ENCODE measurements around the gene TULP4.

The TULP4 gene

GRCh38 chr6:158361068-158361467 lies 48.8 kb downstream of the TULP4 start:
- TF ChIP-seq CEBPB (IDR thresholded peaks at IDR 0.05) (no peak), USF1 (IDR thresholded peaks at IDR 0.05) (no peak), TCF12 (IDR thresholded peaks at IDR 0.05; ENCODE audit: low read depth) (no peak), YY1 (IDR thresholded peaks at IDR 0.05; ENCODE audit: low read depth) (no peak), TAF1 (IDR thresholded peaks at IDR 0.05; ENCODE audit: low read depth) (no peak), REST (IDR thresholded peaks at IDR 0.05; ENCODE audit: low read depth) (no peak), FOXM1 (IDR thresholded peaks at IDR 0.05; ENCODE audit: borderline replicate concordance, low read depth) (no peak), ZBTB7A (IDR thresholded peaks at IDR 0.05; ENCODE audit: low read depth) (no peak), RAD21 (IDR thresholded peaks at IDR 0.05; ENCODE audit: low read depth) (no peak), EP300 (IDR thresholded peaks at IDR 0.05; ENCODE audit: borderline replicate concordance) (no peak), MAX (IDR thresholded peaks at IDR 0.05) (no peak), CREB1 (IDR thresholded peaks at IDR 0.05; ENCODE audit: low read depth) (no peak)

DNA sequence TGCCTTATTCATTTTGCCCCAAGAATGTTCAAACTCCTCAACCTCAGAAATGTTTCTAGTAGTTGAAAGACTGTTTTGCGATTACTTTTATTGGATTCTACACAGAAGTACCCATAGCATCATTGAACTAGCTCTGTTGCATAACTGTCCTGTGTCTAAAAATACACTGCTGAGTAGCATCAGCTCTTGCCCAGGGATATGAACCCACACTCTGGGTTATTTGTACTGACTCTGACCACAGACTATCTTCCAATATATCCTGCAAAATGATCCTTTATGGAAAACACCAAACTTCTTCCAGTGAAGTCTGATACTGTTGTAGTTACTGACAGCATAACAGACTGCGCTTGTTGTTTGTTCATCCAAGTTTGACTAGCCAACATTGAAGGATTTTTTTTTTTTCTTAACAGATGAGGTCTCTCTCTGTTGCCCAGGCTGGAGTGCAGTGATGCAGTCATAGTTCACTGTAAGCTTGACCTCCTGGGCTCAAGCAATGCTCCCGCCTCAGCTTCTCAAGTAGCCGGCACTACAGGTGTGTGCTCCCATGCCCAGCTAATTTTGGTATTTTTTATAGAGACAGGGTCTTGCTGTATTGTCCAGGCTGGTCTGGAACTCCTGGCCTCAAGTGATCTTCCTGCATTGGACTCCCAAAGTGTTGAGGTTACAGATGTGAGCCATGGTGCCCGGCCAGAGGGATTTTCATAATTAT lies 49.9 kb downstream of the TULP4 start:
- no peak for TF ChIP-seq FOXM1 (IDR thresholded peaks at IDR 0.05; ENCODE audit: borderline replicate concordance, low read depth)
- no peak for TF ChIP-seq EGR1 (IDR thresholded peaks at IDR 0.05)
- TF ChIP-seq TAF1 (IDR thresholded peaks at IDR 0.05; ENCODE audit: low read depth) = no peak
- no peak for TF ChIP-seq NFIC (IDR thresholded peaks at IDR 0.05)
- no peak for TF ChIP-seq YY1 (IDR thresholded peaks at IDR 0.05; ENCODE audit: low read depth)
- TF ChIP-seq RAD21 (IDR thresholded peaks at IDR 0.05; ENCODE audit: low read depth) = no peak
- no peak for TF ChIP-seq CREB1 (IDR thresholded peaks at IDR 0.05; ENCODE audit: low read depth)
- no peak for TF ChIP-seq EP300 (IDR thresholded peaks at IDR 0.05; ENCODE audit: borderline replicate concordance)
- no peak for TF ChIP-seq ZBTB7A (IDR thresholded peaks at IDR 0.05; ENCODE audit: low read depth)
- TF ChIP-seq TCF12 (IDR thresholded peaks at IDR 0.05; ENCODE audit: low read depth) = no peak
- no peak for TF ChIP-seq REST (IDR thresholded peaks at IDR 0.05; ENCODE audit: low read depth)
- TF ChIP-seq CEBPB (IDR thresholded peaks at IDR 0.05) = no peak
- no peak for TF ChIP-seq TEAD4 (IDR thresholded peaks at IDR 0.05)

GRCh38 chr6:158366363-158366762 lies 54.1 kb downstream of the TULP4 start:
- TF ChIP-seq USF1 (IDR thresholded peaks at IDR 0.05) (no peak), RAD21 (IDR thresholded peaks at IDR 0.05; ENCODE audit: low read depth) (no peak), EGR1 (IDR thresholded peaks at IDR 0.05) (no peak), FOXM1 (IDR thresholded peaks at IDR 0.05; ENCODE audit: borderline replicate concordance, low read depth) (no peak), CEBPB (IDR thresholded peaks at IDR 0.05) (no peak), CREB1 (IDR thresholded peaks at IDR 0.05; ENCODE audit: low read depth) (no peak), YY1 (IDR thresholded peaks at IDR 0.05; ENCODE audit: low read depth) (no peak), TEAD4 (IDR thresholded peaks at IDR 0.05) (no peak), ZBTB7A (IDR thresholded peaks at IDR 0.05; ENCODE audit: low read depth) (no peak), EP300 (IDR thresholded peaks at IDR 0.05; ENCODE audit: borderline replicate concordance) (no peak), MAX (IDR thresholded peaks at IDR 0.05) (no peak), TAF1 (IDR thresholded peaks at IDR 0.05; ENCODE audit: low read depth) (no peak), NFIC (IDR thresholded peaks at IDR 0.05) (no peak), REST (IDR thresholded peaks at IDR 0.05; ENCODE audit: low read depth) (no peak), TCF12 (IDR thresholded peaks at IDR 0.05; ENCODE audit: low read depth) (no peak)

- no peak for TF ChIP-seq USF1 (IDR thresholded peaks at IDR 0.05)
- no peak for TF ChIP-seq RAD21 (IDR thresholded peaks at IDR 0.05; ENCODE audit: low read depth)
These were observed 55.6 kb downstream of the TULP4 start for GRCh38 chr6:158367816-158368215.
